HEK293T (cell line): ENCODE measurements around the gene DERA.

Source experiments
- CTCF ChIA-PET: fragments of 350-600 bp; formaldehyde crosslinking; extraction: SDS; loops from one replicate; lab custom pipeline; 2021; ENCODE audit warnings: antibody characterized with exemption, inconsistent platforms; lab: Yijun Ruan, JAX
- POLR2A ChIA-PET: fragments of 350-600 bp; formaldehyde crosslinking; extraction: SDS; loops from one replicate; lab custom pipeline; 2020; ENCODE audit warnings: antibody characterized with exemption, inconsistent platforms; lab: Yijun Ruan, JAX
- DNase-seq: peaks from one replicate; pipeline ENCODE4 v3.0.0; 2012; ENCODE audit warnings: mixed read lengths; ENCODE audit errors: extremely low spot score
- ARNT ChIP-seq: fragments of 450-650 bp; IDR thresholded peaks from 2 replicates; pipeline ENCODE4 v1.6.1; 2017; ENCODE audit warnings: mild to moderate bottlenecking
- BHLHE40 ChIP-seq: fragments of 450-650 bp; IDR thresholded peaks from 2 replicates; pipeline ENCODE4 v1.6.1; 2016; ENCODE audit warnings: mild to moderate bottlenecking, moderate library complexity, borderline replicate concordance
- CTBP1 ChIP-seq: fragments of 450-650 bp; IDR thresholded peaks from 2 replicates; pipeline ENCODE4 v1.6.1; 2016; ENCODE audit warnings: borderline replicate concordance
- ELF4 ChIP-seq: fragments of 450-650 bp; IDR thresholded peaks from 2 replicates; pipeline ENCODE4 v1.6.1; 2017; ENCODE audit warnings: antibody characterized with exemption
- FOXA1 ChIP-seq: fragments of 450-650 bp; IDR thresholded peaks from 2 replicates; pipeline ENCODE4 v1.6.1; 2016; ENCODE audit warnings: mild to moderate bottlenecking
- FOXK2 ChIP-seq: fragments of 450-650 bp; IDR thresholded peaks from 2 replicates; pipeline ENCODE4 v1.6.1; 2016; ENCODE audit warnings: mild to moderate bottlenecking
- FOXM1 ChIP-seq: fragments of 450-650 bp; IDR thresholded peaks from 2 replicates; pipeline ENCODE4 v1.6.1; 2017; ENCODE audit warnings: mild to moderate bottlenecking, borderline replicate concordance
- HDGF ChIP-seq: fragments of 450-650 bp; IDR thresholded peaks from 2 replicates; pipeline ENCODE4 v1.6.1; 2017; ENCODE audit warnings: antibody characterized with exemption, borderline replicate concordance
- L3MBTL2 ChIP-seq: fragments of 450-650 bp; conservative IDR thresholded peaks from 2 replicates; pipeline ENCODE4 v1.6.1; 2016; ENCODE audit warnings: mild to moderate bottlenecking
- LEF1 ChIP-seq: fragments of 450-650 bp; IDR thresholded peaks from 2 replicates; pipeline ENCODE4 v1.6.1; 2017; ENCODE audit warnings: mild to moderate bottlenecking, borderline replicate concordance
- NFRKB ChIP-seq: fragments of 450-650 bp; IDR thresholded peaks from 2 replicates; pipeline ENCODE4 v1.6.1; 2016; ENCODE audit warnings: mild to moderate bottlenecking, moderate library complexity
- PKNOX1 ChIP-seq: fragments of 450-650 bp; IDR thresholded peaks from 2 replicates; pipeline ENCODE4 v1.6.1; 2016
- SP1 ChIP-seq: fragments of 450-650 bp; IDR thresholded peaks from 2 replicates; pipeline ENCODE4 v1.6.1; 2017
- SUZ12 ChIP-seq: fragments of 450-650 bp; IDR thresholded peaks from 2 replicates; pipeline ENCODE4 v1.6.1; 2016; ENCODE audit warnings: mild to moderate bottlenecking
- TARDBP ChIP-seq: fragments of 450-650 bp; IDR thresholded peaks from 2 replicates; pipeline ENCODE4 v1.6.1; 2016
- ZNF384 ChIP-seq: fragments of 450-650 bp; IDR thresholded peaks from 2 replicates; pipeline ENCODE4 v1.6.1; 2016

Gene DERA

GRCh38 chr12:15987696-15988095 lies 76.6 kb downstream of the DERA start:
- no peak for TF ChIP-seq SP1
- TF ChIP-seq FOXK2: no peak
- TF ChIP-seq FOXM1: no peak
- DNase-seq: no peak
- CTCF ChIA-PET: no interaction called here
- POLR2A ChIA-PET: no interaction called here

GRCh38 chr12:15988983-15989755 lies 78.0 kb downstream of the DERA start:
- CTCF ChIA-PET: no interaction called here
- POLR2A ChIA-PET: no interaction called here
- TF ChIP-seq HDGF: no peak
- DNase-seq: no peak

- DNase-seq: no peak
- POLR2A ChIA-PET: no interaction called here
- no peak for TF ChIP-seq TARDBP
- TF ChIP-seq FOXM1: no peak
- TF ChIP-seq ZNF384: no peak
- TF ChIP-seq L3MBTL2: no peak
- TF ChIP-seq HDGF: no peak
- no peak for TF ChIP-seq ARNT
- TF ChIP-seq FOXA1: no peak
- TF ChIP-seq LEF1: no peak
- no peak for TF ChIP-seq NFRKB
- no peak for TF ChIP-seq FOXK2
- no peak for TF ChIP-seq CTBP1
- no peak for TF ChIP-seq SP1
- TF ChIP-seq BHLHE40: no peak
- no peak for TF ChIP-seq PKNOX1
- CTCF ChIA-PET: no interaction called here
Measured at GRCh38 chr12:15995801-15996200, 84.7 kb downstream of the DERA start.

- CTCF ChIA-PET: no interaction called here
- TF ChIP-seq SUZ12: no peak
- no peak for TF ChIP-seq ZNF384
- TF ChIP-seq CTBP1: no peak
- no peak for TF ChIP-seq ARNT
- TF ChIP-seq NFRKB: no peak
- no peak for TF ChIP-seq LEF1
- no peak for TF ChIP-seq ELF4
- no peak for TF ChIP-seq BHLHE40
- no peak for TF ChIP-seq FOXA1
- TF ChIP-seq FOXK2: no peak
- no peak for TF ChIP-seq L3MBTL2
- TF ChIP-seq PKNOX1: no peak
- no peak for TF ChIP-seq HDGF
- DNase-seq: no peak
- POLR2A ChIA-PET: no interaction called here
Measured at GRCh38 chr12:15996254-15996653, 85.1 kb downstream of the DERA start.

- ChIA-PET POLR2A (no interaction called here), CTCF (no interaction called here)
- TF ChIP-seq PKNOX1: no peak
- TF ChIP-seq FOXK2: no peak
- TF ChIP-seq ZNF384: no peak
- TF ChIP-seq HDGF: no peak
- no peak for TF ChIP-seq CTBP1
- TF ChIP-seq BHLHE40: no peak
- no peak for TF ChIP-seq LEF1
- no peak for TF ChIP-seq TARDBP
- no peak for TF ChIP-seq SUZ12
- TF ChIP-seq FOXA1: no peak
- no peak for TF ChIP-seq ARNT
- no peak for TF ChIP-seq ELF4
- TF ChIP-seq NFRKB: no peak
- TF ChIP-seq L3MBTL2: no peak
- TF ChIP-seq FOXM1: no peak
- no peak for TF ChIP-seq SP1
- DNase-seq: no peak
Measured at GRCh38 chr12:15996948-15997347, 85.8 kb downstream of the DERA start.

GRCh38 chr12:15997910-15998309 lies 86.8 kb downstream of the DERA start:
- TF ChIP-seq HDGF (no peak), TARDBP (no peak), FOXM1 (no peak), SUZ12 (no peak), BHLHE40 (no peak), CTBP1 (no peak), ZNF384 (no peak), PKNOX1 (no peak)
- POLR2A ChIA-PET: no interaction called here
- CTCF ChIA-PET: interaction anchor here (0.8 kb wide), 1 partner anchor 1360 kb away, joined by 3 read pairs; no protein-coding TSS in a partner anchor
- no peak for DNase-seq
